Dedifferentiated amniotic fluid mesenchymal stem cell (primary cell): ENCODE results near the gene GSTO2.

Source experiments
- DNase-seq: peaks from one replicate; pipeline ENCODE4 v3.0.0-alpha.2; 2016; ENCODE audit errors: extremely low spot score

GSTO2 gene

GRCh38 chr10:104340641-104341040, 71.7 kb downstream of the GSTO2 start:
- no peak for DNase-seq

- no peak for DNase-seq
Measured at GRCh38 chr10:104342941-104343411, 74.0 kb downstream of the GSTO2 start.

GRCh38 chr10:104344219-104344618, 75.2 kb downstream of the GSTO2 start:
- no peak for DNase-seq

- DNase-seq, result no peak
Measured at GRCh38 chr10:104345515-104345914, 76.5 kb downstream of the GSTO2 start.

GRCh38 chr10:104345941-104346340, 77.0 kb downstream of the GSTO2 start:
- no peak for DNase-seq

GRCh38 chr10:104347295-104348045, 78.5 kb downstream of the GSTO2 start:
- DNase-seq, result no peak

GRCh38 chr10:104348601-104349000, 79.6 kb downstream of the GSTO2 start:
- DNase-seq, result no peak

- DNase-seq, result no peak
Measured at GRCh38 chr10:104349623-104350126, 80.7 kb downstream of the GSTO2 start.

GRCh38 chr10:104350127-104350635, 81.2 kb downstream of the GSTO2 start:
- peak; percentile 72 for DNase-seq

GRCh38 chr10:104351061-104351702, 82.2 kb downstream of the GSTO2 start:
- no peak for DNase-seq

GRCh38 chr10:104351919-104352318, 82.9 kb downstream of the GSTO2 start:
- no peak for DNase-seq

- DNase-seq, result peak; percentile 45
Measured at GRCh38 chr10:104353325-104354048, 84.5 kb downstream of the GSTO2 start, which contains the start of gene CFAP58. CFAP58 (plus strand) TSS chr10:104353833; CDS start chr10:104353898, 65 bp downstream.
